HG03139 (cell line): ENCODE measurements around the gene FAM149B1.
"Not testable (repeated sequence)": the region's sequence is repeated elsewhere in the genome, so short reads cannot be mapped to it uniquely, and the experiment has no call there.

ENCODE experiments used
- ATAC-seq: cut with Tn5 transposase; IDR thresholded peaks from one replicate; pipeline ENCODE4 v1.9.1; 2021; ENCODE audit not compliant: unreplicated experiment

Gene FAM149B1

DNA sequence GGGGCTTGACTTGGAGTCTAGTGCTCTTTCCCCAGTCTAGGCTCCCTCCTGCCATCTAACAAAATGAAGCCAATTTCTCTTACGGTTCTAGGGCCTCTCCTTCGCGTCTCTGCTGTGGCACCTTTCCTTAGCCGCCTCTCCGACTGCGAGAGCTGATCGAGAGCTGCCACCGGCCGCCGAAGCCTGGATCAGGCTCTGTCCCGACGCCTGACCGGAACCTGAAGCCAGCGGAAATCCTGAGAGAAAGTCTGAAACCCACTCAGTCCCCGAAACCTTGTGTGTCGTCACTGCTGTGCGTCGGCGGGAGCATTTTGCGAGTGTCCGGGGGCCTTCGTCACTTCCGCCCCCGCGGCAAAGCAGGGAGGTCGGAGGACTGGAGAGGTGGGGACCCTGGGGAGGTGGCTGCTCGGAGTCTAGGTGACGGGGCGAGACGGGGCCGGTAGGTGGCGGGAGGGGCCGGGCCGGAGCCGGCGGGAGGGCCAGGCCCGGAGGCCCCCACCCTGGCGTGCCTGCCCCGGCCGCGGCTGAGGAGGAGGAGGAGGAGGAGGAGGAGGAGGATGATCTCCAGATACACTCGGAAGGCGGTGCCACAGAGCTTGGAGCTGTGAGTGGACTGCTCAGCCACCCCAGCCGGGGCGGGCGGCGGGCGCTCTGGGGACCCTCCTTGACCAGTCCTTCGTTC, at the start of gene FAM149B1, which contains the start of gene ECD:
TSS of gene FAM149B1 (plus strand) at position 337 of the 682 bp plus-strand sequence. CDS start at position 558, 221 bp downstream.
TSS of gene ECD (minus strand) at position 226 of the 682 bp plus-strand sequence. CDS start 4,071 bp downstream, outside the sequence.
- peak; percentile 88 for ATAC-seq

DNA sequence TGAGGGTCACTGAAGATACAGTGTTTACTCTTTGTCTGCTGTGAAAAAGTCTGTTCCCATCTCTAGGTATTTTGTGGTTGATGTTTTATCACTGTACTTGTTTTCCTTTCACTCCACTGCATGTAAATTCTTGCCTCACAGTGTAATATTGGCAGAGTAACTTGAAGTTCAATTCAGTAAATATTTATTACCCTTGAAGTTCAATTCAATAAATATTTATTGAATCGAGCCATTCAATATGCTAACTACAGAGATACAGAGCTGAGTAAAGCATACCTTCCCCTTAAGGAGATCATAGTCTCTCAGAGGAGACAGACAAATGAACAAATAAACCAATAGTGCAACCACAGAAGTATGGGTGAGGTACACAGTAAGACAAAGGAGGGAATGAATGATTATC, 48.5 kb upstream of the FAM149B1 start:
- no peak for ATAC-seq

DNA sequence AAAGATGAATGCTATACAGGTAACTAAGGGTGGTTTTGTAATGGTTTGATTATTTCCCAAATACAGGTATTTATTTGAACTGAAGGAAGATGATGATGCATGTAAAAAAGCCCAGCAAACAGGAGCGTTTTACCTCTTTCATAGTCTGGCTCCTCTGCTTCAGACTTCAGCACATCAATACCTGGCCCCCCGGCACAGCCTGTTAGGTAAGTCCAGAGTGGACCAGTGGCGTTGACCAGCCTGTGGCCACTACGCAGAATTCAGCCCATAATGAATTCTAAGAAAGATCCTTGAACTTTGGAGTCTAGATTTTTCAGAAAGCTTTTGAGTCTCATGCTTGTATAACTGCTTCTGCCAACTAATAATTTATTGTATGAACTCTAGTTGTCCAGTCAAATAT, 48.0 kb upstream of the FAM149B1 start:
- no peak for ATAC-seq

DNA sequence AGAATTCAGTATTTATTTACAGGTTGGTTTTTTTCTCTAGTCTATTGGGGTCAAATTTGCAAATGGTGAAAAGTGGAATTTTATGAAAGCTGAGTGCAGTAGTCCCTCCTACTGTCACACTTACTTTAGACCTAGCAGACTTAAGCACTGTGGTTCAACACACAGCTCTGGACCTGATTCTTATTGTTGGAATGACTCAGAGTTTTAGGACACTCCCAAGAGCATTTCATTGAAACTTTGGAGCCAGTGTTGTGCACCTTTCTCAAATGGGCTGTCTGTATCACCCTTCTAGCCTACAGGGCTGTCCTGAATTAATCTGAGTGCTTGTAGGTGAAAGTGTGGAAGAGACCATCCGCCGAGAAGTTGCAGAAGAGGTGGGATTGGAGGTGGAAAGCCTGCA, 41.6 kb upstream of the FAM149B1 start:
- ATAC-seq: no peak

DNA sequence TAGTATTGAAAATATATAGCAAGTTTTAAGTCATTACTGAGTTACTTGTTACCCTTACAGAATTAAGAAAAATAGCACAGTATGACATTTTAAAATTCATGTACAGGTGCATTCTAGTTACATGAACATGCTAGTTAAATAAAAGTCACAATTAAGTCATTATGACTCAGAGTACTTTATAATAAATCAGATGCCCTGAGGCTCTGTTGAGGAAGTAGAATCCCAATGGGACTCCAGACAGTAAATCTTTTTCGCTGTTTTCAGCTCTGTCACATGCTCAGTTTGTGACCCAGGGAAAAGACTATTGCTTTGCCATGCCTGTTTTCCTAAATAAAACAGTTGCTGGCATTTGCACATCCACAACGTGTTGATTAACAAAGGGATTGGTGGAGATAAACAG, 36.6 kb upstream of the FAM149B1 start:
- ATAC-seq: no peak

DNA sequence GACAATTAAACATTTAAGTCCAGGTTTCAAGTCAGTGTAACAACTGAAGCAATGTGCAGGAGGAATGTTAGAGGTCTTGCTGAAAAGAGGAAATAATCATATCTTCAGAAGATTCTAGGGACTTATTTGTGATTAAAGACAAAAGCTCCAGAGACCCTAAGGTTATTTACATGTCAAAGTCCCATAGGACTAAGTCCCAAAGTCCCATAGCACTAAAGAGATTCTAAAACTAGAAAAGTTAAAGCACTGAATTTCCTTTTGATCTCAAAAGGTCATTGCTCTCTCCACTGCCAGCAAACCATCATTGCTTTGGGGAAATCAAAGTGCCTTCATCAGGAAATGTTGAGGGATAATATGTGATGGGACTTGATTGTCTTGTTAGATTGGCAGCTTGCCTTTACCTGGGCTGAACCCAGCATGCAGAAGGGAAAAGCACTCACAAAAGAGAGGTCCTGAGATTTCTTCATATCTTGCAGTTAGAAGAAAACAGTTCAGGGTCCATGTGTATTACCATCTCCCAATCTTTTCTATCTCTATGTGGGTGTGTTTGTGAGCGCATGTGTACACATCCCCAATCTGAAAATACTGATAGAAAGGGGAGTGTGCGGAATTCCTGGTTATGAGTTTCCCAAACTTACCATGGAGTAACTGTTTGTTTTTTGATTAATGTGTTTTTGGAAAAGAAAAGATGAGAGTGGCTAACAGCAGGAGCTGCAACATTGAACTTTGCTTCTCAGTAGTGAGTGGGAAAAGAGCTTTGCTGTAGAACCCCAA, 35.8 kb upstream of the FAM149B1 start:
- ATAC-seq: no peak

DNA sequence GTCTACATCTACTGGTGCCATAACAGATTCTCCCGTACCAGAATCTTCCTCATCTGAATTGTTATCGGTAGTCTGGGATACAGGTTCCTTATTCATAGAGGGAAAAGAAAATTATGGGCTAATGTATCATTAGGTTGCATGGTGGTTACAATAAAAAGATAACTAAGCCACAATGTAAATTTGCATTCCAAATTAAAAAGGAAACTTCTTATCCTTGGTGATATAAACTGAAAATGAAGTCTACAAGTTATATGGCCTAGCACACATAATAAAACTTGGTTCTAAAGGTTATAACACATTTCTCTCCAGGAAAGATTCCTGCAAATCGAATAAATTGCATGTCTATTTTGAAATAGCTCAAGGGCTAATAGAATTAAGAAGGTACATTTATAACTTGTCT, 33.2 kb upstream of the FAM149B1 start:
- ATAC-seq: no peak

DNA sequence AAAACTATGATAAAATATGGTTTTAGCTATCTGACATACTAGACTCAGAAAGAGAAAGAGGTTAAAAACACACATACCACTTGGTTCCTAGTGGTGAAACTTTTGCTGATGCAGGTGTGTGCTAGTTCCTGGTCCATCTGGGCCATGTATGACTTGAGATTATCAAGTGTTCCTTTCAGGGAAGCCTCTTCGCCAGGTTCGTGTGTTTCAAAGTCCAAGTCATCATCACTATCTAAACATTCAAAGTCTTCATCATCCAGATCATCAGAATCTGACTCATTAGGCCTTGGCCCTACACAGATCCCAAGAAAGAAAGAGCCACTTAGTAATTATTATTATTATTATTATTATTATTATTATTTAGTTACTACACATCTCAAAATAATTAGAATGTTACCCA, 31.3 kb upstream of the FAM149B1 start:
- ATAC-seq: no peak

DNA sequence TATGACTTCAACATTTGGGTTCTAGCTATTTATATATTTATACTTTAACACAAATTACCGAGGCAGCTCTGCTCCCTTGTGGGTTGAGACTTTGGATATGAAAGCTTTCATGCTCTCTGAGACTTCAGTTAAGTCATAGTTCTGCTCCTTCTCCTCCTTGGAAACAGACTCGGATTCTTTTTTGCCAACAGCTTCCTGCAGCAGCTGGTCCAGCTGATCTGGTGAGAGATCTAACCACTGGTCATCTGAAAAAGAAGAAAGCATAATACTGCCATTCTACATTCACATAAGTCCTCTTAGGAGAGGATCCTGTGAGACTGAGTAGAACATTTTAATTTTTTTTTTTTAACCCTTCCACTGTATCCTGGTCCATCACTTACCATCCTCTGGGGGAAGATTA, 28.7 kb upstream of the FAM149B1 start:
- ATAC-seq: no peak

DNA sequence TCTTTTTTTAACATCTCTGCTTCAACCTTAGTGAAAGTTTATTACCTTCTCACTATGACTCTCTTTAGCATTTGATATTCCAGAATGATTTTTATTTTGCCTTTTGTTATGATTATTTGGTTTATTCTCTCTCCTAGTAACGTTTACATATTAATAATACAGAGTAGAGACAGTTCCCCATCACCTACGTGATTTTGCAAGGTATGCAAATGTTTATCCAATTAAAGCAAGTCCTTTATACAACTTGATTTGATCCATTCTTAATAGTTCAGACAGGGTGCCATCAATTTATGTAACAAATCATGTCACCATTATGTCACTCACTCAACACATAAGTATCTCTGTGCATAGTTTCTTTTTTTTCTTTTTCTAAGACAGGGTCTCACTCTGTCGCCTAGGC, 26.3 kb upstream of the FAM149B1 start:
- no peak for ATAC-seq

DNA sequence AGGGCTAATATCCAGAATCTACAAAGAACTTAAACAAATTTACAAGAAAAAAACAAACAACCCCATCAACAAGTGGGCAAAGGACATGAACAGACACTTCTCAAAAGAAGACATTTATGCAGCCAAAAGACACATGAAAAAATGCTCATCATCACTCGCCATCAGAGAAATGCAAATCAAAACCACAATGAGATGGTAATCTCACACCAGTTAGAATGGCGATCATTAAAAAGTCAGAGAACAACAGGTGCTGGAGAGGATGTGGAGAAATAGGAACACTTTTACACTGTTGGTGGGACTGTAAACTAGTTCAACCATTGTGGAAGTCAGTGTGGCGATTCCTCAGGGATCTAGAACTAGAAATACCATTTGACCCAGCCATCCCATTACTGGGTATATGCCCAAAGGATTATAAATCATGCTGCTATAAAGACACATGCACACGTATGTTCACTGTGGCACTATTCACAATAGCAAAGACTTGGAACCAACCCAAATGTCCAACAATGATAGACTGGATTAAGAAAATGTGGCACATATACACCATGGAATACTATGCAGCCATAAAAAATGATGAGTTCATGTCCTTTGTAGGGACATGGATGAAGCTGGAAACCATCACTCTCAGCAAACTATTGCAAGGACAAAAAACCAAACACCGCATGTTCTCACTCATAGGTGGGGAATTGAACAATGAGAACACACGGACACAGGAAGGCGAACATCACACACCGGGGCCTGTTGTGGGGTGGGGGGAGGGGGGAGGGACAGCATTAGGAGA, 17.1 kb upstream of the FAM149B1 start:
- not testable (repeated sequence) for ATAC-seq

DNA sequence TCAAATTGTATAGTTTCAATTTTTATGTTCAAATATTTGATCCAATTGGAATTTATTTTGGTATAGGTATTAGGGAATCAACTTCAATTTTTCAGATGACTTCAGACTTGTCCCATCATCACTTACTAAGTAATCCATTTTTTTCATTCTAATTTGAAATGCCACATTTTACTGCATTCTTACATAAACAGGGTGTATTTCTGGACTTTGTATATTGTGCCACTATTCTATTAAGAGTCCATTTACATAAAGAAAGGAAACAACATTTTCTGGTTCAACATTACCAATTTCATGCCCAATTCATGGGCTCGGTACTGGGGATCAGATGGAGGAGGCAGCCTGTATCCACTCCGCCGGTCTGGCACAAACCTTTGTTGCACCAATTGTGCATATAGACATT, 15.9 kb upstream of the FAM149B1 start:
- ATAC-seq: no peak

DNA sequence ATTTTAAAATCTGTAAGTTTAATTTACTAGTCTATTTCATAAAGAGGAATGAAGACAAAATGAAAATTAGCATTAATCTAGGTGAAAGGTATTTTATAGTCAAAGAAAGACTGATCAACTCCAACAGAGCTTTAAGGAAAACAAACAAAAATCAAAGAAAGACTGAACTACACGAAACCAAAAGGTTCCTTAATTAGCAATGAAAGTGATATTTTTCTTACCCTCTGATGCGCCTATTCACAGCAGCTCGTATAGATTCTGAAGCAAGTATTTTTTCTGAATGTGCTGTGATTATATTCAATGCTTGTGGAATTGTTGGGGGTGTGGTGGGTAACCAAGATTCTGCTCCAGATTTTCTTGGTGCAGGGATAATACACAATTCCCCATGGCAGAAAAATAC, 11.9 kb upstream of the FAM149B1 start:
- ATAC-seq: no peak

DNA sequence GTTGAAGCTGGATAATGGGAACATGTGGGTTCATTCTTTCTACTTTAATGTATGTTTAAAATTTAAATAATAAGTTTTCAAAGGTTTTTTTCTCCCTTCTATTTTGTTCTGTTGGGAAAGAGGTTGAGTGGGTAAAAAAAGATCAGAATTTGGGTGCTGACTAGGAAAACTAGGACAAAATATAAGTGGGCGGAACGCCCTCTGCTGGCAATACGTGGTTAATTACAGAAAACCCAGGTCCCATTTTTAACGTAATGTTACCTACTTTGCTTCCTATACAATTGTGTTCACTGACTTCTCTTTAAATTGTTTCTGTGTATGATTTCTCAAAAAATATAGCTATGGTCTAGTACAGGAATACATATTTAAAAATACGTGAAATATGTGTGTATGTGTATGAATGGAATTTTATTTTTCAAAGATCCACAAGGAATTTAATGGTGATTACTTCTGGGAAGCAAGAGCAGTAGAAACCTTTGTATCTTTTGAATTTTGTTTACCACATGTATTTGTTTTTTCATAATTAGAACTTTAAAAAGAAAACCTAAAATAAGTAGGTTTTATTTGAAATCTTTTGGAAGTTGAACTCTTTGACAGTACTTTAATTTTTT, 8.8 kb upstream of the FAM149B1 start:
- ATAC-seq: no peak

DNA sequence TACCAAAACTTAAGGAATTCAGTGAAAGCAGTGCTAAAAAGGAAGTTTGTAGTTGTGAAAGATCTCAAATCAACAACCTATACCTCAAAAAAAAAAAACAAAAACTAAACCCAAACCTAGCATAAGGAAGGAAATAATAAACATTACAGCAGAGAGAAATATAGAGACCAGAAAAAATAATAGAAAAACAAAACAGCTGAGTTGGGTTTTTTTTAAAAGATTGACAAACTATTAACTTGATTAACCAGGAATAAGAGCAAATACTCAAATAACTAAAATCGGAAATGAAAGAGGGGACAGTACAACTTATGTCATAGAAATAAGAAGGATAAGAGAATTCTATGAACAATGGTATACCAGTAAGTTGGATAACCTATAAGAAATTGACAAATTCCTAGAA, 6.8 kb upstream of the FAM149B1 start:
- ATAC-seq: no peak

DNA sequence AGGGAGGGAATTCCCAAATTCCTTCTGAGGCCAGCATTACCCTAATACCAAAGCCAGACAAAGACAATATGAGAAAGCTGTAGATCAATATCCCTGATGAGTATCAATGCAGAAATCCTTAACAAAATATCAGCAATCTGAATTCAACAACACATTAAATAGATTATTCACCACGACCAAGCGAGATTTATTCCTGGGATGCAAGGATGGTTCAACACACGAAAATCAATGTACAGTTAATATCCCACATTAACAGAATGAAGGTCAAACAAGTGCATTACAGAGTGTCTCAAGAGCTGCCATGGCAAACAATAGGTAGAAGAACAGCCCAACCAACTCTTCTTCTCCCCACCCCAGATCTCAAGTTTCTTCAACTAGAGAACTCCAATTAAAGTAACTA, 6.3 kb upstream of the FAM149B1 start:
- ATAC-seq: no peak

DNA sequence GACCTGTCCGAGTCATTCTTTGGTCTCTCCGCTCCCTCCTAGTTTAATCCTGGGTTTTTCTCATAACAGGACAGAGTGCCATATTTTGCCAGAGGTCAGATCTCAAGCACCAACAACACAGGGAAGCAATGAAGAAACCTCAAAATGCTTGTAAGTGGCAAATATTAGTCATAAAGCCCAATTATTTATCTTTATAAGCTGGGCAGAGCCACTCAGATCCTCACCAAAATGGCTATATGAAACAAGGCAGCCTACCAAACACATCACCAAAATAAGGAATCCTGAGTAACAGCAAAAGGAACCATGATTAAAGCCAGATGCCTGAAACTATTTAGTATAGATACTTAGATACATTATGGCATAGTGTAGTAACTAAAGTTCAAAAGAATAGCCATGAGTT, 4.8 kb upstream of the FAM149B1 start:
- ATAC-seq: no peak

DNA sequence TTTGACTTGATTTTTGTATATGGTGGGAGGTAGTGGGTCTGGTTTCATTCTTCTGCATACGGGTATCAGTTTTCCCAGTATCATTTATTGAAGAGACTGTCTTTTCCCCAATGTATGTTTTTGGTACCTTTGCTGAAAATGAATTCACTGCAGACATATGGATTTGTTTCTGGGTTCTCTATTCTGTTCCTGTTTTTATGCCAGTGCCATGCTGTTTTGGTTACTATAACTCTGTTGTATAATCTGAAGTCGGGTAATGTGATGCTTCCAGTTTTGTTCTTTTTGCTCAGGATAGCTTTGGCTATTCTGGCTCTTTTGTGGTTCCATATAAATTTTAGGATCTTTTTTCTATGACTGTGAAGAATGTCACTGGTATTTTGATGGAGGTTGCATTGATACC, 947 bp upstream of the FAM149B1 start:
- no peak for ATAC-seq

DNA sequence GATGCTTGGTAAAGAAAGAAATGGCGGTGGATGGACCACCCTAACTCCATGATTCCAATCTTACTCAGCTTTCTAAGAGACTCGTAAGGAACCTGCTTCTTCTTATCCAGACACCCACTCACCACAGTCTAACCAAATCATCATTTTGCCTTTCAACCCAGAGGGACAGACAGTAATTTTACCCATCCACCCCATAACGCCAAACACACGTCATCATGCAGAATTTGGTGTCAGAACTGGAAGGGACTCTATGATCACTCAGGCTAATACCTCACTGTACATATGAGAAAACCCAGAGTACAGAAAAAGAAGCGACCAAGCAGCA, 499 bp upstream of the FAM149B1 start:
- no peak for ATAC-seq

DNA sequence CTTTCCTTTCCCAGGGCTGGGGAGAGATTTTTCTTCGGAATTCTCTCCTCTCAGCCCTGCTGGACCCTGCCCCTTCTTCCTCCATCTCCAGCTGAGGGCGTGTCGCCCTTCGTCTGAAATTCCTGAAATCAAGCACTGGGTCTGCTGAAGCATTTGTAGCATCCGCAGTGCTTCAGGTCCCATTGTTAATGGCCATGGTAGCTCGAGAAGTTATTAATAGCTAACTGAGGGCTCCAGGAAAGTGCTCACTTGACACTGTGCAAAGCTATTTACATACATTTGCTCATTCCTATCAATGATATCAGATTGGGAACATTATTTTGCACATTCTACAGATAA, 515 bp downstream of the FAM149B1 start:
- peak; percentile 20 for ATAC-seq

DNA sequence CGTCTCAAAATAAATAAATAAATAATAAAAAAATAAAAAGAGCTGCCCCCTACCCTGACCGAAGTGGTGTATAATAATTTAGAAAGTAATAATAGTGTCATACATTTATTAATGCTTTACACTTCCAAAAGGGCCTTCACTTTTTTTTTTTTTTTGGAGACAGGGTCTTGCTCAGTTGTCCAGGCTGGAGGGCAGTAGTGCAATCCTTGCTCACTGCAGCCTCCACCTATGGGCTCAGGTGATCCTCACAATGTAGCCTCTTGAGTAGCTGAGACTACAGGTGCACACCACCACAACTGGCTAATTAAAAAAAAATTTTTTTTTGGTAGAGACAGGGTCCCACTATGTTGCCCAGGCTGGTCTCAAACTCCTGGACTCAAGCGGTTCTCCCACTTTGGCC, 1.4 kb downstream of the FAM149B1 start:
- no peak for ATAC-seq

DNA sequence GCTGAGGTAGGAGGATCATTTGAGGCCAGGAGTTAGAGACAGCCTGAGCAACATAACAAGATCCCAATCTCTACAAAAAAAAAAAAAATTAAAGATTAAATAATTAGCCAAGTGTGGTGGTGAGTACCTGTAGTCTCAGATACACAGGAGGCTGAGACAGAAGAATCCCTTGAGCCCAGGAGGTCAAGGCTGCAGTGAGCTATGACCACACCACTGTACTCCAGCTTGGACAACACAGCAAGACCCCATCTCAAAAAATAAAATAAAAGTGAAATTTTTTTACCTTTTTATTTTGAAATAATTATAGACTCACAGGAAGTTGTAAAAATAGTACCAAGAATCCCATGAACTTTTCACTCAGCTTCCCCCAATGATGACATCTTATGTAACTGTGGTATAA, 4.9 kb downstream of the FAM149B1 start:
- no peak for ATAC-seq
